ENCODE measurements around the gene ZNF470. TPM values are rescaled to one million over a fixed set of nuclear protein-coding genes. Genes with fewer than 3 reads are reported as not detected.

The ZNF470 gene
- total RNA-seq, 1 experiment from 2014 or later, result 0.43 TPM

- no peaks in the 10 kb centered on the region for H3K27me3 ChIP-seq (replicated peaks; ENCODE audit: control insufficient read depth, insufficient read depth, low read length)
- no TSS peak for BruUV-seq (replicated peaks)
- H3K9me3 ChIP-seq, result peaks cover 72% of the 10 kb centered on the region
- no peak for TF ChIP-seq CTCF (IDR thresholded peaks at IDR 0.05; ENCODE audit: insufficient read depth in 1 of 2, low read depth in 1 of 2, low read length in 1 of 2, severe bottlenecking in 1 of 2, unreplicated experiment in 1 of 2)
- Mint-ChIP-seq H3K4me1 (ENCODE audit: low read depth, unreplicated experiment) (no peaks in the 10 kb centered on the region), H3K36me3 (ENCODE audit: insufficient read depth, unreplicated experiment) (peaks cover 11% of the 10 kb centered on the region), H3K27me3 (ENCODE audit: insufficient read depth, unreplicated experiment) (no peaks in the 10 kb centered on the region), H3K4me3 (ENCODE audit: unreplicated experiment) (no peak overlapping the region), H3K27ac (ENCODE audit: unreplicated experiment) (no peak overlapping the region), H3K9me3 (ENCODE audit: unreplicated experiment) (peaks cover 63% of the 10 kb centered on the region)
- DNase-seq, result no peak
- no peak overlapping the region for H3K4me3 ChIP-seq (ENCODE audit: low read depth, low read length)
- H3K4me1 ChIP-seq, result no peaks in the 10 kb centered on the region
- no peaks in the 10 kb centered on the region for H3K36me3 ChIP-seq (ENCODE audit: control insufficient read depth, insufficient read depth, low read length)
- POLR2A ChIA-PET, result no interaction called here
- intact Hi-C loops (cut with micrococcal nuclease; ENCODE audit: unreplicated experiment), result no loop called here
- CTCF ChIA-PET, result no interaction called here
Observed at GRCh38 chr19:56577719-56578602, 10.7 kb downstream of the ZNF470 start.

DNA sequence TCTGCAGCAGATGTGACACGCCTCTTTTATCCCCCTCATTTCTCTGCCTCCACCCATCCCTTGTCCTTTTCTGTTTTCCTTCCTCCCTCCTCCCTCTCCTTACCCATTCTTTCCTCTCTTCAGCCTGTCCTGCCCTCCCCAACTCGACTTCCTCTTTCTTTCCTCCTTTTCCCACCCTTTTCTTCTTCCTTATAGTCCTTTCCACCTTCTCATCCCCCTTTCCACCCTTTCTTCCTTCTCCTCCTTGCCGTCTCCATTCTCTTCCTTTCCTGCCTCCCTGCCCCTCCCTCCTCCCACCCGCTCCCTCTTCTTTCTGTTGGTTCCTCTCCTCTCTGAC, 27.1 kb downstream of the ZNF470 start:
- no peaks in the 10 kb centered on the region for H3K36me3 Mint-ChIP-seq (ENCODE audit: insufficient read depth, unreplicated experiment)
- Histone ChIP-seq H3K4me1 (no peaks in the 10 kb centered on the region), H3K27me3 (replicated peaks; ENCODE audit: control insufficient read depth, insufficient read depth, low read length) (no peaks in the 10 kb centered on the region), H3K4me3 (ENCODE audit: low read depth, low read length) (no peak overlapping the region), H3K9me3 (peaks cover 9% of the 10 kb centered on the region; the same call in 1 of the 2 replicates), H3K36me3 (ENCODE audit: control insufficient read depth, insufficient read depth, low read length) (no peaks in the 10 kb centered on the region)
- H3K27me3 Mint-ChIP-seq (ENCODE audit: insufficient read depth, unreplicated experiment), result no peaks in the 10 kb centered on the region
- no peak for TF ChIP-seq CTCF (IDR thresholded peaks at IDR 0.05; ENCODE audit: insufficient read depth in 1 of 2, low read depth in 1 of 2, low read length in 1 of 2, severe bottlenecking in 1 of 2, unreplicated experiment in 1 of 2)
- BruUV-seq (replicated peaks), result no TSS peak
- H3K27ac Mint-ChIP-seq (ENCODE audit: unreplicated experiment), result no peak overlapping the region
- no peak for DNase-seq
- ChIA-PET POLR2A (no interaction called here), CTCF (no interaction called here)
- peak overlapping the region; percentile 72 for H3K4me3 Mint-ChIP-seq (ENCODE audit: unreplicated experiment)
- peaks cover 56% of the 10 kb centered on the region for H3K9me3 Mint-ChIP-seq (ENCODE audit: unreplicated experiment)
- H3K4me1 Mint-ChIP-seq (ENCODE audit: low read depth, unreplicated experiment), result no peaks in the 10 kb centered on the region
- intact Hi-C loops (cut with micrococcal nuclease; ENCODE audit: unreplicated experiment), result no loop called here

DNA sequence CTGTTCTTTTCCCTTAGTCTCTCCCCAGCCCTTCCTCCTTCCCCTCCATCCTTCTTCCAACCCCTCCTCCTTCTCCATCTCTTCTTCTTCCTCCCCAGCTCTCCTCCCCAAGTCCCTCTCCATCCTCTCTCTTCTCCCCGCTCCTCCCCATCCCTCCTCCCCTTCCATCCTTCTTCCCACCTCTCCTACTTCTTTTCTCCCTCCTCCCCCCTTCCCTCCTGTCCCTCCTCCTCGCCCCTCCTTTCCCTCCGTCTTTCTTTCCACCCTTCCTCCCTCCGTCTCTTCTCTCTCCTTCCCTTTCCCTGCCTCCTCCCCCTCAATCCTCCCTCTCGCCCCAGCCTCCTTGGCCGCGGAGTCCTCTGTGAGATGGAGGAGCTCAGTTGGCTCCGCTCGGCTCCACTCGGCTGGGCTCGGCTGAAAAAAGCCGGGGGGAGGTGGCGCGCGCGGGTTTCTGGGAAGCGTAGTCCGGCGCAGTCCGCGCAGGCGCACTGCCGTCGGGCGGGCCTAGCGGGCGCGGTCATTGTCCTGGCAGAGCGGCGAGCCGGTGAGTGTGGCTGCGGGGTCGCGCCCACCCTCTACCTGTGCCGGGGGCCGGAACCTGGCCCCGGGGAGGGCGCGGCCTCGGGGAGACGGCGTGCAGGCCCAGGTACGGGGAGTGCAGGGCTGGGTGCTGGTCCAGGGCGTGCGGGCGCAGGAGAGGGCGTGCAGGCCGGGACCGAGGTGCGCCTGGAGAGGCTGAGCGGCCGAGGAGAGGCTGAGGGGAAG, 27.7 kb downstream of the ZNF470 start, which contains the start of gene ZNF71:
Gene ZNF71 (plus strand): TSS at position 520 of the 765 bp plus-strand sequence. CDS start 6,257 bp downstream, outside the sequence.
- intact Hi-C loops (cut with micrococcal nuclease; ENCODE audit: unreplicated experiment), result loop anchor here (1.0 kb wide), 1 partner anchor 28 kb away; the partner anchor contains the start of gene ZNF470
- Mint-ChIP-seq H3K27ac (ENCODE audit: unreplicated experiment) (no peak within 1 kb of the TSS), H3K9me3 (ENCODE audit: unreplicated experiment) (peaks cover 55% of the 10 kb centered on the region), H3K36me3 (ENCODE audit: insufficient read depth, unreplicated experiment) (no peaks in the 10 kb centered on the region), H3K27me3 (ENCODE audit: insufficient read depth, unreplicated experiment) (no peaks in the 10 kb centered on the region), H3K4me3 (ENCODE audit: unreplicated experiment) (peak within 1 kb of the TSS; percentile 72), H3K4me1 (ENCODE audit: low read depth, unreplicated experiment) (no peaks in the 10 kb centered on the region)
- H3K4me1 ChIP-seq, result no peaks in the 10 kb centered on the region
- BruUV-seq (replicated peaks), result no TSS peak
- no peaks in the 10 kb centered on the region for H3K27me3 ChIP-seq (replicated peaks; ENCODE audit: control insufficient read depth, insufficient read depth, low read length)
- H3K4me3 ChIP-seq (ENCODE audit: low read depth, low read length), result peak within 1 kb of the TSS; percentile 59
- no peak for TF ChIP-seq CTCF (IDR thresholded peaks at IDR 0.05; ENCODE audit: insufficient read depth in 1 of 2, low read depth in 1 of 2, low read length in 1 of 2, severe bottlenecking in 1 of 2, unreplicated experiment in 1 of 2)
- ChIA-PET POLR2A (no interaction called here), CTCF (no interaction called here)
- H3K9me3 ChIP-seq, result peaks cover 9% of the 10 kb centered on the region; the same call in 1 of the 2 replicates
- no peaks in the 10 kb centered on the region for H3K36me3 ChIP-seq (ENCODE audit: control insufficient read depth, insufficient read depth, low read length)
- DNase-seq, result peak; percentile 72 to 81

All from Caco-2 (cell line).